ENCODE results near the gene NFKBIA. TPM values are rescaled to one million over a fixed set of nuclear protein-coding genes. Genes with fewer than 3 reads are reported as not detected.
A peak's percentile ranks its signal among the peaks of the same experiment; 100 is the strongest.

Gene NFKBIA
- total and polyA plus RNA-seq, 2 of the 8 experiments (the other 6 are each of a cell fraction or from before 2014, with no cell fraction given) = 25.9 to 49.7 TPM

DNA sequence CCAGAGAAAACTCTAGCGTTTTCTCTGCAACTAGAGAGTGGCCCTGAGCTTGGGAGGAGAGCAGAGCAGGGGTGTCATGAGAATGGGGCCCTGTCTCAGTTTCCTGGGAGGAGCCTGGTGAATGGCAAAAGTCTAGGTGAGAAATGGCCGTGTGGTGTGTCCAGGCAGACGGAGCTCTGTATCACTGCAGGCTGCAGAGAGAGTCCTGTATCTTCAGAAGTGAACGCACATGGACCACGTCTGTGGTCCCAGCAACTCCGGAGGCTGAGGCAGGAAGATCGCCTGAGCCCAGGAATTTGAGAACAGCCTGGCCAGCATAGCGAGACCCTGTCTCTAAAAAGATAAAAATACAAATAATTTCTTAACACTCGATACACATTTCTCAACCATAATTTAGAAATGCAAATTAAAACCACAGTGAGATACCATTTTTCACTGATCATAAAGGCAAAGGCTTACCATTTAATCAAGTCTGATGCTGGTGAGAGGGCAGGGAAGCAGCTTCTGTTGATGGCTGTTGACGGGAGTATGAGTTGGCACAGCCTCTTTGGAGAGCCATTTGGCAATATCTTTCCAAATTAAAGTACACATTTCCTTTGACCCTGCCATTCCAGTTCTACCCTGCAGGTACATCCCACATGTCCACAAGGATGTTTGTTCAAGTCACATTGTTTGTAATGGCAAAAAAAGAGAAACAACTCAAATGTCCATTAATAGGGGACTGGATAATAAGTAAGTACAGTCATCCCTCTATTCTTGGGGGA is 51.0 kb downstream of the NFKBIA start:
- no peak for FAIRE-seq
- Histone ChIP-seq H3K27ac (ENCODE audit: low read depth, low read length) (no peak overlapping the region), H2BK120ac (replicated peaks; ENCODE audit: low read depth, low read length) (no peak overlapping the region), H3K4ac (replicated peaks; ENCODE audit: insufficient read length, low read depth, low read length) (no peak overlapping the region), H3K4me1 (replicated peaks in 1 of 4; ENCODE audit: control insufficient read depth in 3 of 4, insufficient read depth in 4 of 4, low read length in 3 of 4) (peaks cover 0 to 11% (median 4%) of the 10 kb centered on the region in 4 experiments; a peak in 3 of 7 replicates), H2BK20ac (ENCODE audit: low read length) (no peak overlapping the region), H4K8ac (ENCODE audit: extremely low read depth, insufficient read depth, low read length) (no peak overlapping the region), H4K20me1 (replicated peaks in 1 of 2; ENCODE audit: control insufficient read depth in 1 of 2, insufficient read depth in 2 of 2, low read length in 2 of 2) (peaks cover 0 to 2% of the 10 kb centered on the region in 2 experiments), H3K79me2 (ENCODE audit: control insufficient read depth in 1 of 2, insufficient read depth in 2 of 2, low read length in 2 of 2) (no peaks in the 10 kb centered on the region), H3K14ac (ENCODE audit: insufficient read length) (no peak overlapping the region), H3K9ac (replicated peaks in 1 of 4; ENCODE audit: extremely low read depth in 1 of 4, low read depth in 3 of 4, low read length in 3 of 4) (no peak overlapping the region), H3K4me2 (ENCODE audit: insufficient read depth in 1 of 2, low read depth in 2 of 2, low read length in 2 of 2) (no peak overlapping the region), H3K56ac (replicated peaks; ENCODE audit: insufficient read length, low read depth, low read length) (no peak overlapping the region), H3K36me3 (ENCODE audit: control insufficient read depth in 2 of 4, insufficient read depth in 4 of 4, low read length in 3 of 4) (no peaks in the 10 kb centered on the region; a peak in 1 of 8 replicates), H4K5ac (ENCODE audit: insufficient read length, low read depth, low read length) (no peak overlapping the region), H2AFZ (ENCODE audit: low read length) (peak overlapping the region; percentile 30; the same call in 1 of the 2 replicates), H3K23me2 (ENCODE audit: low read depth, low read length) (peaks cover 3% of the 10 kb centered on the region), H3K4me3 (ENCODE audit: extremely low read depth in 1 of 4, insufficient read depth in 2 of 4, low read depth in 3 of 4, low read length in 4 of 4) (no peak overlapping the region), H2AK5ac (ENCODE audit: low read depth, low read length) (no peak overlapping the region), H3K9me3 (ENCODE audit: insufficient read depth in 2 of 2, low read depth in 1 of 2, low read length in 1 of 2) (no peaks in the 10 kb centered on the region), H3K18ac (ENCODE audit: extremely low read depth, low read length) (no peak overlapping the region), H2BK12ac (ENCODE audit: low read depth, low read length) (no peak overlapping the region), H3K79me1 (ENCODE audit: low read depth, low read length) (no peaks in the 10 kb centered on the region; the same call in 1 of the 2 replicates), H2BK5ac (ENCODE audit: low read depth, low read length) (no peak overlapping the region), H4K91ac (replicated peaks; ENCODE audit: insufficient read length, low read length) (no peak overlapping the region), H3K27me3 (replicated peaks in 1 of 4; ENCODE audit: control insufficient read depth in 3 of 4, extremely low read depth in 1 of 4, insufficient read depth in 3 of 4, low read length in 3 of 4) (no peaks in the 10 kb centered on the region; a peak in 1 of 7 replicates), H2BK15ac (ENCODE audit: low read length) (no peak overlapping the region), H3K23ac (ENCODE audit: insufficient read length) (no peak overlapping the region)
- CTCF ChIA-PET (ENCODE audit: partially characterized antibody) = interaction anchor here (0.7 to 2.3 kb wide), 5 partner anchors 11 to 51 kb away, joined by 3 to 8 read pairs (median 3); partner anchors contain the start of gene NFKBIA
- DNase-seq (ENCODE audit: low read depth in 1 of 2, low spot score in 2 of 2) = no peak
- WGBS, 2 experiments (ENCODE audit: extremely low coverage in 1 of 2, insufficient coverage in 1 of 2, insufficient read length in 1 of 2, insufficient replicate concordance in 2 of 2, low coverage in 1 of 2, low lambda C conversion rate in 2 of 2, missing lambda C conversion rate in 1 of 2) = 85% methylated on average over 10 of the region's 10 CpGs; no CpG with 5 or more reads in 1 of the 2 experiments
- POLR2A ChIA-PET (ENCODE audit: partially characterized antibody) = interaction anchor here (0.9 kb wide), 1 partner anchor 17 kb away, joined by 4 read pairs; no protein-coding TSS in a partner anchor
- TF ChIP-seq BCL11A (IDR thresholded peaks at IDR 0.05; ENCODE audit: low read depth in 2 of 2, low read length in 2 of 2) (no peak), NRF1 (IDR thresholded peaks at IDR 0.05; ENCODE audit: low read depth, low read length) (no peak), TAF7 (optimal IDR thresholded peaks at IDR 0.05; ENCODE audit: borderline replicate concordance, low read depth, low read length) (no peak), RBBP5 (IDR thresholded peaks at IDR 0.05; ENCODE audit: borderline replicate concordance, low read depth, low read length) (no peak), SIX5 (IDR thresholded peaks at IDR 0.05; ENCODE audit: low read depth, low read length) (no peak), RXRA (IDR thresholded peaks at IDR 0.05; ENCODE audit: insufficient read depth, low read depth, low read length) (no peak), SUZ12 (IDR thresholded peaks at IDR 0.05; ENCODE audit: low read length) (no peak), TEAD4 (IDR thresholded peaks at IDR 0.05; ENCODE audit: low read depth, low read length) (no peak), CBX5 (IDR thresholded peaks at IDR 0.05; ENCODE audit: low read depth, low read length) (no peak), SP4 (IDR thresholded peaks at IDR 0.05; ENCODE audit: low read length) (no peak)
- TF ChIP-seq, protein P1, sequence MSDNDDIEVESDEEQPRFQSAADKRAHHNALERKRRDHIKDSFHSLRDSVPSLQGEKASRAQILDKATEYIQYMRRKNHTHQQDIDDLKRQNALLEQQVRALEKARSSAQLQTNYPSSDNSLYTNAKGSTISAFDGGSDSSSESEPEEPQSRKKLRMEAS (IDR thresholded peaks at IDR 0.05) = no peak

Measured in H1 (cell line).